ENCODE data around the gene TRIM14. TPM values are rescaled to one million over a fixed set of nuclear protein-coding genes. Genes with fewer than 3 reads are reported as not detected.

The TRIM14 gene
- total and polyA plus RNA-seq, 2 of the 13 experiments (the other 11 are each of a cell fraction or from before 2014, with no cell fraction given), result 9.2 to 13.0 TPM

DNA sequence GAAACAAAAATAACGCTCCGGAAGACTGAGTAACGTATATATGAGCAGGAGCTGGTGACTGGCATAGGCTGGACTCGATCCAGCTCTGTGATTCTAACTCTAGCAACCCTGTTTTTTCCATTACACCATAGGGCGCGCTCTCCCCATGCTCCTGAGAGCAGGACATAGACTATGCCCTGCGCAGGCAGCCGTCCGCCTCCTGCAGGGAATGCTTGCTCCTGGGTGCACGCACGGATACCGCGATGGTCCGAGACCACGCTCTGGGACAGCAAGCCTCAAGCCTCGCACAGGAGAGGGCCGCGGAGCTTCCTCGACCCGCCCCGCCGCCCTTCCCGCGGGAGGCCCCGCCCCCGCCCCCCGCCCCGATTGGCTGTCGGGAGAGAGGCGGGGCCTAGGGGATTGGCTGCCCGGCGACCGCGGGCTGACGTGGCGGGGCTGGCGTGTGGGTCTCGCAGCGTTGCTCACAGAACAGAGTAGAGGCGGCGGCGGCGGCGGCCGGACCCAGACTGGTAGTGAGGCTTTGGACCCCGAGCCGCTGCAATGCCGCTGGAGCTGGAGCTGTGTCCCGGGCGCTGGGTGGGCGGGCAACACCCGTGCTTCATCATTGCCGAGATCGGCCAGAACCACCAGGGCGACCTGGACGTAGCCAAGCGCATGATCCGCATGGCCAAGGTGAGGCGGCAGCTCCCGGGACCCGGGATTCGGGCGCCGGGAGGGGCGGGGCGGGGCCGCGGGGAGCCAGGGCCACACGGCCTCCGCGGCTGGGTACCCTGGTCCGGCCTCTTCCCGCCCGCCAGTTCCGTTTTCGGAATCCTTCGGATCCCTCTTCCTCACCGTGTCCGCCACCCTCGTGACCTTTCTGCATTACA is 62.5 kb downstream of the TRIM14 start, which contains the start of gene NANS:
NANS (plus strand) TSS at position 464 of the 869 bp plus-strand sequence; CDS start at position 541, 77 bp downstream.
- H3K27me3 ChIP-seq (ENCODE audit: control insufficient read depth in 1 of 2, insufficient read depth in 2 of 2, low read length in 2 of 2), result no peaks in the 10 kb centered on the region
- H3K4me1 ChIP-seq (ENCODE audit: insufficient read depth, low read length), result peaks cover 38% of the 10 kb centered on the region
- no peaks in the 10 kb centered on the region for H3K9me3 ChIP-seq (ENCODE audit: low read length)
- no TSS peak for BruUV-seq (replicated peaks)
- H3K36me3 ChIP-seq (replicated peaks in 1 of 2; ENCODE audit: control insufficient read depth in 1 of 2, insufficient read depth in 2 of 2, low read length in 2 of 2), result peaks cover 1 to 7% of the 10 kb centered on the region in 2 experiments; a peak in 2 of 5 replicates
- H4K20me1 ChIP-seq (ENCODE audit: insufficient read depth, low read length), result no peaks in the 10 kb centered on the region
- H3K4me3 ChIP-seq (replicated peaks in 1 of 3; ENCODE audit: insufficient read depth in 1 of 3, low read depth in 2 of 3, low read length in 3 of 3), result peak within 1 kb of the TSS; percentile 87 to 97 (median 93)
- H3K9ac ChIP-seq (ENCODE audit: insufficient read depth, low read depth, low read length), result peak within 1 kb of the TSS; percentile 92
- peak within 1 kb of the TSS; percentile 100 for H2AFZ ChIP-seq (ENCODE audit: low read length)
- under 1% methylated on average over 23 of the region's 80 CpGs for WGBS (ENCODE audit: low lambda C conversion rate)
- POLR2A ChIA-PET, result interaction anchor here (0.7 to 3.4 kb wide), 29 partner anchors 9 to 423 kb away, joined by 3 to 30 read pairs (median 4); partner anchors contain the start of genes ANP32B, CORO2A, NCBP1 and TBC1D2
- in situ Hi-C loops (cut with HindIII; ENCODE audit: extremely low pct_ligation_motif_present, low pct_unique_long_range_greater_than_20kb) (no loop called here), intact Hi-C loops (cut with micrococcal nuclease; ENCODE audit: unreplicated experiment) (loop anchor here (1.0 to 2.0 kb wide), 2 partner anchors 11 to 18 kb away; no protein-coding TSS in a partner anchor)
- peak; percentile 95 for DNase-seq (ENCODE audit: low spot score)
- peak; percentile 89 for FAIRE-seq
- H3K4me2 ChIP-seq (ENCODE audit: low read depth, low read length), result peak within 1 kb of the TSS; percentile 83
- CTCF ChIA-PET (ENCODE audit: low intra/inter-chr PET ratio, low total read pairs), result no interaction called here
- H3K79me2 ChIP-seq (ENCODE audit: insufficient read depth, low read length), result peaks cover 40% of the 10 kb centered on the region
- peak within 1 kb of the TSS; percentile 93 for H3K27ac ChIP-seq (ENCODE audit: extremely low read length, insufficient read depth, low read length)
- ATAC-seq, result peak; percentile 98
- TF ChIP-seq, protein P1, sequence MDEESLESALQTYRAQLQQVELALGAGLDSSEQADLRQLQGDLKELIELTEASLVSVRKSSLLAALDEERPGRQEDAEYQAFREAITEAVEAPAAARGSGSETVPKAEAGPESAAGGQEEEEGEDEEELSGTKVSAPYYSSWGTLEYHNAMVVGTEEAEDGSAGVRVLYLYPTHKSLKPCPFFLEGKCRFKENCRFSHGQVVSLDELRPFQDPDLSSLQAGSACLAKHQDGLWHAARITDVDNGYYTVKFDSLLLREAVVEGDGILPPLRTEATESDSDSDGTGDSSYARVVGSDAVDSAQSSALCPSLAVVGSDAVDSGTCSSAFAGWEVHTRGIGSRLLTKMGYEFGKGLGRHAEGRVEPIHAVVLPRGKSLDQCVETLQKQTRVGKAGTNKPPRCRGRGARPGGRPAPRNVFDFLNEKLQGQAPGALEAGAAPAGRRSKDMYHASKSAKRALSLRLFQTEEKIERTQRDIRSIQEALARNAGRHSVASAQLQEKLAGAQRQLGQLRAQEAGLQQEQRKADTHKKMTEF (CRISPR knock-in tag; IDR thresholded peaks at IDR 0.05), result peak; percentile 83
- TF ChIP-seq HOXA7 (CRISPR knock-in tag; IDR thresholded peaks at IDR 0.05), result no peak
- TF ChIP-seq, protein P2, sequence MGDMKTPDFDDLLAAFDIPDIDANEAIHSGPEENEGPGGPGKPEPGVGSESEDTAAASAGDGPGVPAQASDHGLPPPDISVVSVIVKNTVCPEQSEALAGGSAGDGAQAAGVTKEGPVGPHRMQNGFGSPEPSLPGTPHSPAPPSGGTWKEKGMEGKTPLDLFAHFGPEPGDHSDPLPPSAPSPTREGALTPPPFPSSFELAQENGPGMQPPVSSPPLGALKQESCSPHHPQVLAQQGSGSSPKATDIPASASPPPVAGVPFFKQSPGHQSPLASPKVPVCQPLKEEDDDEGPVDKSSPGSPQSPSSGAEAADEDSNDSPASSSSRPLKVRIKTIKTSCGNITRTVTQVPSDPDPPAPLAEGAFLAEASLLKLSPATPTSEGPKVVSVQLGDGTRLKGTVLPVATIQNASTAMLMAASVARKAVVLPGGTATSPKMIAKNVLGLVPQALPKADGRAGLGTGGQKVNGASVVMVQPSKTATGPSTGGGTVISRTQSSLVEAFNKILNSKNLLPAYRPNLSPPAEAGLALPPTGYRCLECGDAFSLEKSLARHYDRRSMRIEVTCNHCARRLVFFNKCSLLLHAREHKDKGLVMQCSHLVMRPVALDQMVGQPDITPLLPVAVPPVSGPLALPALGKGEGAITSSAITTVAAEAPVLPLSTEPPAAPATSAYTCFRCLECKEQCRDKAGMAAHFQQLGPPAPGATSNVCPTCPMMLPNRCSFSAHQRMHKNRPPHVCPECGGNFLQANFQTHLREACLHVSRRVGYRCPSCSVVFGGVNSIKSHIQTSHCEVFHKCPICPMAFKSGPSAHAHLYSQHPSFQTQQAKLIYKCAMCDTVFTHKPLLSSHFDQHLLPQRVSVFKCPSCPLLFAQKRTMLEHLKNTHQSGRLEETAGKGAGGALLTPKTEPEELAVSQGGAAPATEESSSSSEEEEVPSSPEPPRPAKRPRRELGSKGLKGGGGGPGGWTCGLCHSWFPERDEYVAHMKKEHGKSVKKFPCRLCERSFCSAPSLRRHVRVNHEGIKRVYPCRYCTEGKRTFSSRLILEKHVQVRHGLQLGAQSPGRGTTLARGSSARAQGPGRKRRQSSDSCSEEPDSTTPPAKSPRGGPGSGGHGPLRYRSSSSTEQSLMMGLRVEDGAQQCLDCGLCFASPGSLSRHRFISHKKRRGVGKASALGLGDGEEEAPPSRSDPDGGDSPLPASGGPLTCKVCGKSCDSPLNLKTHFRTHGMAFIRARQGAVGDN (CRISPR knock-in tag; IDR thresholded peaks at IDR 0.05), result peak; percentile 92
- no peak; the same call in 1 of the 2 replicates for TF ChIP-seq EED (CRISPR knock-in tag; IDR thresholded peaks at IDR 0.05)
- TF ChIP-seq ZNF761 (CRISPR knock-in tag; conservative IDR thresholded peaks at IDR 0.05), result peak; percentile 34; the same call in 1 of the 2 replicates
- no peak for TF ChIP-seq FOXP1 (IDR thresholded peaks at IDR 0.05)
- no peak for TF ChIP-seq FOXP1 (CRISPR knock-in tag; IDR thresholded peaks at IDR 0.05)
- TF ChIP-seq RNF2 (conservative IDR thresholded peaks at IDR 0.05; ENCODE audit: low read depth), result no peak
- peak; percentile 48 to 55; a peak in 2 of 4 replicates for TF ChIP-seq HMGXB4 (CRISPR knock-in tag; IDR thresholded peaks at IDR 0.05; ENCODE audit: borderline replicate concordance in 1 of 2, low read depth in 1 of 2)
- TF ChIP-seq SNRNP70 (IDR thresholded peaks at IDR 0.05; ENCODE audit: low read depth, low read length), result no peak
- TF ChIP-seq, protein P3, sequence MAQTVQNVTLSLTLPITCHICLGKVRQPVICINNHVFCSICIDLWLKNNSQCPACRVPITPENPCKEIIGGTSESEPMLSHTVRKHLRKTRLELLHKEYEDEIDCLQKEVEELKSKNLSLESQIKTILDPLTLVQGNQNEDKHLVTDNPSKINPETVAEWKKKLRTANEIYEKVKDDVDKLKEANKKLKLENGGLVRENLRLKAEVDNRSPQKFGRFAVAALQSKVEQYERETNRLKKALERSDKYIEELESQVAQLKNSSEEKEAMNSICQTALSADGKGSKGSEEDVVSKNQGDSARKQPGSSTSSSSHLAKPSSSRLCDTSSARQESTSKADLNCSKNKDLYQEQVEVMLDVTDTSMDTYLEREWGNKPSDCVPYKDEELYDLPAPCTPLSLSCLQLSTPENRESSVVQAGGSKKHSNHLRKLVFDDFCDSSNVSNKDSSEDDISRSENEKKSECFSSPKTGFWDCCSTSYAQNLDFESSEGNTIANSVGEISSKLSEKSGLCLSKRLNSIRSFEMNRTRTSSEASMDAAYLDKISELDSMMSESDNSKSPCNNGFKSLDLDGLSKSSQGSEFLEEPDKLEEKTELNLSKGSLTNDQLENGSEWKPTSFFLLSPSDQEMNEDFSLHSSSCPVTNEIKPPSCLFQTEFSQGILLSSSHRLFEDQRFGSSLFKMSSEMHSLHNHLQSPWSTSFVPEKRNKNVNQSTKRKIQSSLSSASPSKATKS (CRISPR knock-in tag; IDR thresholded peaks at IDR 0.05), result no peak
- TF ChIP-seq MLLT10 (CRISPR knock-in tag; IDR thresholded peaks at IDR 0.05), result no peak
- peak; percentile 13 for TF ChIP-seq IRF2 (CRISPR knock-in tag; IDR thresholded peaks at IDR 0.05)

Measured in HepG2 (cell line).